Testis (tissue), 3 donors: ENCODE results near the gene PDE7B. TPM values are rescaled to one million over a fixed set of nuclear protein-coding genes. Genes with fewer than 3 reads are reported as not detected.

Source experiments
- DNase-seq: peaks from one replicate; pipeline ENCODE4 v3.0.0-alpha.2; 2019
- H3K27ac ChIP-seq, 2 donors: fragments of 200-600 bp; sonication (generic); one replicate each; pipeline ENCODE4 v1.5.1; 2019
- H3K27me3 ChIP-seq: fragments of 200-600 bp; sonication (generic); one replicate; pipeline ENCODE4 v1.5.1; 2019
- H3K36me3 ChIP-seq: fragments of 200-600 bp; sonication (generic); one replicate; pipeline ENCODE4 v1.5.1; 2017; ENCODE audit warnings: low read depth; ENCODE audit errors: missing control alignments
- H3K4me1 ChIP-seq: fragments of 200-600 bp; sonication (generic); one replicate; pipeline ENCODE4 v1.5.1; 2019
- H3K4me3 ChIP-seq, 2 donors: fragments of 200-600 bp; sonication (generic); one replicate each; pipeline ENCODE4 v1.5.1; 2017 to 2019
- H3K9me3 ChIP-seq: fragments of 200-600 bp; sonication (generic); one replicate; pipeline ENCODE4 v1.5.1; 2017
- CTCF ChIP-seq, 3 experiments: fragments of 450-650 bp in 2 of 3; fragments of 200-600 bp in 1 of 3; sonication (generic) in 1 of 3; IDR thresholded peaks; one replicate each; pipeline ENCODE4 v1.5.1; 2016 to 2019; ENCODE audit warnings: antibody characterized with exemption in 3 of 3, mild to moderate bottlenecking in 2 of 3, moderate library complexity in 1 of 3
- POLR2A ChIP-seq: fragments of 450-650 bp; IDR thresholded peaks from one replicate; pipeline ENCODE4 v1.6.1; 2017; ENCODE audit warnings: antibody characterized with exemption, mild to moderate bottlenecking, moderate library complexity
- WGBS, 2 donors: methylation state at CpG; one replicate each; pipeline ENCODE4 v1.1.5; 2018; 5-methylcytosine and 5-hydroxymethylcytosine counted together
- intact Hi-C: fragments of 100-400 bp; cut with DNase I; formaldehyde crosslinking; loops from one replicate; pipeline ENCODE4 v1.15.1; 2023; ENCODE audit warnings: low total_unique reads
- polyA plus RNA-seq: library from polyadenylated mRNA; stranded (reverse); fragments of 350-450 nt; fragmentation: Illumina TruSeq; extraction: RNeasy Lipid Tissue Mini Kit (QIAGEN cat#74804); gene quantifications from one replicate; pipeline ENCODE4 v1.2.3, GENCODE V29; 2014; ENCODE audit warnings: low read depth, low replicate concordance; ENCODE audit not compliant: insufficient read depth
- total RNA-seq, 2 donors: library from RNA; depleted of rRNA; stranded (reverse); fragments of >200 nt; gene quantifications; one replicate each; pipeline ENCODE4 v1.2.3, GENCODE V29; 2016

Gene PDE7B
- total and polyA plus RNA-seq, 3 donors from 2014 or later: 3.7 to 6.9 (median 4.4) TPM

GRCh38 chr6:136115941-136116340 is 264.4 kb downstream of the PDE7B start:
- no peak for DNase-seq
- Histone ChIP-seq H3K4me1 (peaks cover 6% of the 10 kb centered on the region), H3K27me3 (no peaks in the 10 kb centered on the region), H3K4me3 (no peak overlapping the region), H3K9me3 (no peaks in the 10 kb centered on the region), H3K36me3 (no peaks in the 10 kb centered on the region), H3K27ac (peak overlapping the region; percentile 27 to 71)
- TF ChIP-seq CTCF (IDR thresholded peaks at IDR 0.05) (no peak), POLR2A (no peak)
- WGBS, 2 donors: 49 to 62% methylated on average over 1 of the region's 1 CpG
- intact Hi-C loops: no loop called here

- WGBS, 2 donors: 75 to 85% methylated on average over 2 of the region's 2 CpGs
- no peak for DNase-seq
- TF ChIP-seq POLR2A: no peak
- no peak for TF ChIP-seq CTCF (IDR thresholded peaks at IDR 0.05)
- Histone ChIP-seq H3K4me1 (peaks cover 6% of the 10 kb centered on the region), H3K27ac (peak overlapping the region in 1 of 2 donors; percentile 71), H3K36me3 (no peaks in the 10 kb centered on the region), H3K27me3 (no peaks in the 10 kb centered on the region), H3K4me3 (no peak overlapping the region), H3K9me3 (no peaks in the 10 kb centered on the region)
- intact Hi-C loops: no loop called here
Observed at GRCh38 chr6:136117081-136117480, 265.6 kb downstream of the PDE7B start.

GRCh38 chr6:136118787-136119186 is 267.3 kb downstream of the PDE7B start:
- Histone ChIP-seq H3K27ac (peak overlapping the region in 1 of 2 donors; percentile 23), H3K27me3 (no peaks in the 10 kb centered on the region), H3K36me3 (no peaks in the 10 kb centered on the region), H3K9me3 (no peaks in the 10 kb centered on the region), H3K4me1 (peaks cover 3% of the 10 kb centered on the region), H3K4me3 (no peak overlapping the region)
- 44 to 45% methylated on average over 6 of the region's 6 CpGs for WGBS, 2 donors
- DNase-seq: no peak
- TF ChIP-seq POLR2A: no peak
- TF ChIP-seq CTCF (IDR thresholded peaks at IDR 0.05): no peak
- intact Hi-C loops: no loop called here

GRCh38 chr6:136123468-136123867 is 272.0 kb downstream of the PDE7B start:
- Histone ChIP-seq H3K36me3 (no peaks in the 10 kb centered on the region), H3K9me3 (no peaks in the 10 kb centered on the region), H3K4me3 (no peak overlapping the region), H3K4me1 (no peaks in the 10 kb centered on the region), H3K27me3 (no peaks in the 10 kb centered on the region), H3K27ac (no peak overlapping the region)
- 63 to 67% methylated on average over 1 of the region's 1 CpG for WGBS, 2 donors
- no peak for DNase-seq
- TF ChIP-seq POLR2A: no peak
- TF ChIP-seq CTCF (IDR thresholded peaks at IDR 0.05): no peak
- intact Hi-C loops: no loop called here

DNA sequence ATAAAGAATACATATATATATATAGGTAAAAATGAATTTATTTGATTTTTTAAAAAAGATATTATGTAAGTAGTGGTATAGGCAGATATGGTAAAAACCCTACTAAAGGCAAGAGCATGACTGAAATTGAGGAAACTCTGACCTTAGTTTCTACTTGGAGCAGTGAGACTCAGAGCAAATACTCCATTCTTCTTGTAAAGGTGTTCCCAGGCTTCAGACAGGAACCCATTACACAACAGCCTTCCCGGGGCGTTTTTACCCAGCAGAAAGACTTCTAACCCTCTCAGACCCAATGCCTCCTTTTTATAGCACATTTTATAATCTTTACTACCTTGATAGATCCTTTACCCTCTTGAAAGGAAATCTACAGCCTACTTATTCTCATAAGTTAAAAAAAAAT is 274.1 kb downstream of the PDE7B start:
- no peaks in the 10 kb centered on the region for H3K36me3 ChIP-seq
- 96 to 98% methylated on average over 2 of the region's 2 CpGs for WGBS, 2 donors
- no peak overlapping the region for H3K27ac ChIP-seq
- H3K9me3 ChIP-seq: no peaks in the 10 kb centered on the region
- no peak for DNase-seq
- H3K27me3 ChIP-seq: no peaks in the 10 kb centered on the region
- H3K4me1 ChIP-seq: no peaks in the 10 kb centered on the region
- no peak overlapping the region for H3K4me3 ChIP-seq
- TF ChIP-seq CTCF (IDR thresholded peaks at IDR 0.05): no peak
- no peak for TF ChIP-seq POLR2A
- intact Hi-C loops: no loop called here
